Coronary artery (tissue), 2 donors: ENCODE measurements around the gene HEMK1.

Experiments used
- DNase-seq: peaks from one replicate; pipeline ENCODE4 v3.0.0-alpha.2; 2017; ENCODE audit warnings: low spot score
- H3K27ac ChIP-seq, 2 donors: fragments of 200-600 bp; sonication (generic); one replicate each; pipeline ENCODE4 v1.5.1; 2016 to 2019
- H3K4me3 ChIP-seq: fragments of 200-600 bp; sonication (generic); 2 replicates; pipeline ENCODE4 v1.5.1; 2016; ENCODE audit warnings: mild to moderate bottlenecking, moderate library complexity
- CTCF ChIP-seq: fragments of 200-600 bp; sonication (generic); IDR thresholded peaks from one replicate; pipeline ENCODE4 v1.5.1; 2019; ENCODE audit warnings: antibody characterized with exemption

The HEMK1 gene

GRCh38 chr3:50567386-50568167 lies 1.7 kb upstream of the HEMK1 start, which contains the start of gene C3orf18:
C3orf18 (minus strand) TSS chr3:50567747; CDS start chr3:50565699, 2,048 bp downstream.
- no peak for TF ChIP-seq CTCF
- DNase-seq: peak; percentile 93
- Histone ChIP-seq H3K27ac (peak within 1 kb of the TSS; percentile 81 to 82), H3K4me3 (peak within 1 kb of the TSS; percentile 76)

- peak overlapping the region; percentile 76 for H3K4me3 ChIP-seq
- TF ChIP-seq CTCF: no peak
- H3K27ac ChIP-seq: peak overlapping the region in 1 of 2 donors; percentile 2
- DNase-seq: no peak
Measured at GRCh38 chr3:50570508-50571279, 1.4 kb downstream of the HEMK1 start.

- no peak for TF ChIP-seq CTCF
- DNase-seq: no peak
- Histone ChIP-seq H3K4me3 (no peak overlapping the region), H3K27ac (no peak overlapping the region)
Measured at GRCh38 chr3:50571486-50571885, 2.2 kb downstream of the HEMK1 start.

- peak; percentile 85 for TF ChIP-seq CTCF
- Histone ChIP-seq H3K27ac (peak overlapping the region in 1 of 2 donors; percentile 25), H3K4me3 (no peak overlapping the region)
- peak; percentile 80 for DNase-seq
Measured at GRCh38 chr3:50572158-50572557, 2.8 kb downstream of the HEMK1 start.

- no peak for TF ChIP-seq CTCF
- DNase-seq: no peak
- Histone ChIP-seq H3K4me3 (no peak overlapping the region), H3K27ac (peak overlapping the region in 1 of 2 donors; percentile 25)
Measured at GRCh38 chr3:50572801-50573371, 3.6 kb downstream of the HEMK1 start.

- DNase-seq: no peak
- Histone ChIP-seq H3K27ac (no peak overlapping the region), H3K4me3 (no peak overlapping the region)
- no peak for TF ChIP-seq CTCF
Measured at GRCh38 chr3:50573566-50574443, 4.5 kb downstream of the HEMK1 start.
